ENCODE measurements around the gene ESR2.

Gene ESR2

DNA sequence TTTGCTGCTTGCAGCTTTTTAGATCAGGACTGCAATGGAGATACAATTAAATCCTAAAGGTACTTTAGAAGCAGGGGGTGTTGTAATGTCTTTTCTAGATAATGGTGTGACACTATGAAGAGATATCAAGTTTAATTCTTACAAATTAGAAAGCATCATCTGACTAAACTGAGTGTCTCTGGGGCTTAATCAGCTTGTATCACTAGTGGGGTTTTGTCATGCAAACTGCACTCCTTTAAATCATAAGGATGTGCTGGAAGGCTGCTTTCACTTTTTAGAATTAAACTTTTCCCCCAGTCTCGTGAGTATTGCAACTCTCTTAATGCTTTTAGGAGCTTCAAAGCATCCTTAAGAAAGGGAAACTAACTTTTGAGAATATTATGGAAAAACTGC, 218.6 kb downstream of the ESR2 start:
- DNase-seq (ENCODE audit: low read depth) = no peak
- H3K4me3 ChIP-seq (ENCODE audit: control insufficient read depth, low read depth, low read length) = no peak overlapping the region
- TF ChIP-seq, protein P1, sequence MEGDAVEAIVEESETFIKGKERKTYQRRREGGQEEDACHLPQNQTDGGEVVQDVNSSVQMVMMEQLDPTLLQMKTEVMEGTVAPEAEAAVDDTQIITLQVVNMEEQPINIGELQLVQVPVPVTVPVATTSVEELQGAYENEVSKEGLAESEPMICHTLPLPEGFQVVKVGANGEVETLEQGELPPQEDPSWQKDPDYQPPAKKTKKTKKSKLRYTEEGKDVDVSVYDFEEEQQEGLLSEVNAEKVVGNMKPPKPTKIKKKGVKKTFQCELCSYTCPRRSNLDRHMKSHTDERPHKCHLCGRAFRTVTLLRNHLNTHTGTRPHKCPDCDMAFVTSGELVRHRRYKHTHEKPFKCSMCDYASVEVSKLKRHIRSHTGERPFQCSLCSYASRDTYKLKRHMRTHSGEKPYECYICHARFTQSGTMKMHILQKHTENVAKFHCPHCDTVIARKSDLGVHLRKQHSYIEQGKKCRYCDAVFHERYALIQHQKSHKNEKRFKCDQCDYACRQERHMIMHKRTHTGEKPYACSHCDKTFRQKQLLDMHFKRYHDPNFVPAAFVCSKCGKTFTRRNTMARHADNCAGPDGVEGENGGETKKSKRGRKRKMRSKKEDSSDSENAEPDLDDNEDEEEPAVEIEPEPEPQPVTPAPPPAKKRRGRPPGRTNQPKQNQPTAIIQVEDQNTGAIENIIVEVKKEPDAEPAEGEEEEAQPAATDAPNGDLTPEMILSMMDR (conservative IDR thresholded peaks at IDR 0.05; ENCODE audit: control insufficient read depth, insufficient read depth, low read depth, low read length) = no peak

DNA sequence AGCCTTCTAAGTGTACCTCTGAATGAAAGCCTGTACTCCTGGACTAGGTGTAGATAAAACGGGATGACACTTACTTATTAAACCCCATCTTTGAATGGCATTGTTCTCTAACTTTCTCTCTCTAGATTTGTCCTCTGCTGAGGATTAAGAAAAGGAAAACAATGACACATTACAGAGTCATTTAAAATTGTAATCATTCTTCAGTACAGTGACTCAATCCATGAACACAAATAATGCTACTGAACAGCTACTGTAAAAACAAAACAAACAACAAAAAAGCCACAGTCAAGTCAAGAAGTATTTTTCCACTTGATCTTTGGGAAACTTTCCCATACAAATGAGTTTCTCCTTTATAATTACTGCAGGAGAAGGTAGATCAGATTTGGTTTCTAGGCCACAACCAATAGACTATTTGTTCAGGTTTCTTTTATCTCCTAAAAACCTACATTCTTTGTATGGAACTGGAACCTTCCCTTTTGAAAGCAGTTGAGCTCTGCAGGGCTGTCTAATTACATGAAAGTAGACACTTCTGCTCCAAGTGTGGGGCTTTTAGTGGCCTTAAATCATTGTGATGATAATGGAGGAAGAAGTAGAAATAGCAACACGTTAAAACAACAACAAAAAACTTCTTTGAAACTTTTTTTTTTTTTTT, 219.1 kb downstream of the ESR2 start:
- TF ChIP-seq, protein P1 (conservative IDR thresholded peaks at IDR 0.05; ENCODE audit: control insufficient read depth, insufficient read depth, low read depth, low read length) = no peak
- peak; percentile 65 for DNase-seq (ENCODE audit: low read depth)
- H3K4me3 ChIP-seq (ENCODE audit: control insufficient read depth, low read depth, low read length) = no peak overlapping the region

DNA sequence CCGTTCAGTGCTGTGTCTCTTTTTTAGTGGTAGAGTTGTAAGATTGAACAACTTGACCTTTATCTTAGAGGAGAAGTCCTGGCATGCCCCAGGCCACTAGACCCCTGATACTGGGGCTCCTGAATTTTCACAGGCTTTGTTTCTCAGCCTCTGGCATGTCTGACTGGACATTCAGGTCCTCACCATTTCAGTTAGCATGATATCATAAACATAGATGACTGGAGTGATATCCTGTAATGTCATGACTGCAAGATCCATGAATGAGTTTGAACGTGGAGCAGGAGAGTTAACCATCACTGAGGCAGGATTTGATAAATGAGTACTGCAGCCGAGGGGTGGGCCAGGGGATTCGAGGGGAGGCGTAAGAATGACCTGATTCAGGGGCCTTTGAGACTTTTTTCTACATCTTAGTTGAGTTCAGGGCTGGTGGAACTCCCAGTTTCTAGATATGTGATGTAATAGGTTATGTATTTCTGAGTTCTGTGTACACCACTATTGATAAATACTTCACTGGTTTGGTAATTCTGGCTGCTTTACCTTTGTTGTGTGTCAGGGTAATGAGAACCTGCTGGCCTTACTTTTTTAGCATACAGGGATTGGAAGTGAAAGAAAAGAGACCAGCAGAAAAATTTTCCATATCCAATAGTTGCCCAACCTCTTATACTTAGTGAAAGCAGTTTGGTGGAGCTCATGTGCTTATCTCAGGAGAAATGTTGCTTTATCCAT, 224.4 kb downstream of the ESR2 start:
- TF ChIP-seq, protein P1 (conservative IDR thresholded peaks at IDR 0.05; ENCODE audit: control insufficient read depth, insufficient read depth, low read depth, low read length) = no peak
- DNase-seq (ENCODE audit: low read depth) = no peak
- no peak overlapping the region for H3K4me3 ChIP-seq (ENCODE audit: control insufficient read depth, low read depth, low read length)

DNA sequence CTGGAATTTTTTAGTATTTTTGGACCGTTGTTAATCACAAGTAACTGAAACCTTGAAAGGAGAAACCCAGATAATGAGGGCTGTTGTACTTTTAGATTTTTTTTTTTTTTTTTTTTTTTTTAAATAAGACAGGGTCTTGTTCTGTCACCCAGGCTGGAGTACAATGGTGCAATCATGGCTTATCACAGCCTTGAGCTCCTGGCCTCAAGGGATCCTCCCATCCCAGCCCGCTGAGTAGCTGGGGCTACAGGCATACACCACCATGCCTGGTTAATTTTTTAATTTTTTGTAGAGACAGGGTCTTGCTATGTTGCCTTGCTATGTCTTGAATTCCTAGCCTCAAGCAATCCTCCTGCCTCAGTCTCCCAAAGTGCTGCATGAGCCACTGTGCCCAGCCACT, 229.7 kb downstream of the ESR2 start:
- DNase-seq (ENCODE audit: low read depth) = no peak
- no peak overlapping the region for H3K4me3 ChIP-seq (ENCODE audit: control insufficient read depth, low read depth, low read length)
- TF ChIP-seq, protein P1 (conservative IDR thresholded peaks at IDR 0.05; ENCODE audit: control insufficient read depth, insufficient read depth, low read depth, low read length) = no peak

DNA sequence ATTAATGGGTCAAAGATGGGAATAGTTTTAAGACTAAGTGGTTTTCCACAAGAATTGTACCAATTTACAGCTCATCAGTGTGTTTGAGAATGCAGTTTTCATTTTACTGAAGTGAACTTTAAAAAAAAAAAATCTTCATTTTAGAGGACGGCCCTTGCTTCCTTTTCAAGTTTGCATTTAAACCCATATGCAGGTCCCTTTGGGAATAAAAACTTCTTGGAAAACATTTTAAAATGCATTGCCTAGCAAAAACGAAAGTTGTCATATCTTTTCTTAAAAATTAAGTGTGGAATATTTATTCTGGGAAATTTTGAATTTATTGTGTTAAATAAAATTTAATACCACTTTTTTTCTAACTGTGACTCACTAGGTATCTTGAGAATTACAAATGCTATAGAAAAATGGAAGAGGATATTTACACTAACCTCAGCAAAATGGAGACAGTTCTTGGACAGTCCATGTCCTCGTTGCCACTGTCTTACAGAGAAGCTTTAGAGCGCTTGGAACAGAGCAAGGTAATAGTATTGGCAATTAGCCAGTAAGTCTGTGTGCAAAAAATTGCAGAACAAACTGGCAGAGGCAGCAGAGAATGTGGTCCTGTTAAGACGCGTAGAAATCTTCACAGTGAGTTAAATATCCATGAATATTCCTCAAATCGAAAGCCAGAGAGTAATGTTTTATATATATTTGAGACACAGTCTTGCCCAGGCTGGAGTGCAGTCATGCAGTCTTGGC, 231.6 kb downstream of the ESR2 start:
- H3K4me3 ChIP-seq (ENCODE audit: control insufficient read depth, low read depth, low read length) = no peak overlapping the region
- TF ChIP-seq, protein P1 (conservative IDR thresholded peaks at IDR 0.05; ENCODE audit: control insufficient read depth, insufficient read depth, low read depth, low read length) = no peak
- DNase-seq (ENCODE audit: low read depth) = no peak

DNA sequence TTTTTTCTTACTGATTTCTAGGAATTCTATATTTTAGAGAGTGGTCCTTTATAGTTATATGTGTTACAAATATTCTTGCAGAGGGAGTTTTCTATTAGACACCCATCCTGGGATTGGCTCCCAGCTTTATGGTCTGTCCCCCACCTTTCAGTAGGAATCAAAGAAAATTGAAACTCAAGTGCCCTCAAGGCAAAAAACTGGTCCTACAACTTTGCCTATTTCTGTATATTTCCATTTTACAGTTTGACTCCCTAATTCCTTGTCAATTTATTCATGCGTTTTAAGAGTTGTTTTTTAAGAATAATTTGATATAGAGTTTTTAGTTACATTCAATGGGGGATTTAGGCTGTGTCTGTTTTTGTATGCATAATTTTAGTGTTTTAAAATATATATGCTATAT, 232.5 kb downstream of the ESR2 start:
- no peak for DNase-seq (ENCODE audit: low read depth)
- no peak overlapping the region for H3K4me3 ChIP-seq (ENCODE audit: control insufficient read depth, low read depth, low read length)
- TF ChIP-seq, protein P1 (conservative IDR thresholded peaks at IDR 0.05; ENCODE audit: control insufficient read depth, insufficient read depth, low read depth, low read length) = no peak

Data from fibroblast of mammary gland (primary cell).